Lung (tissue), 12 donors: ENCODE measurements around the gene SEPHS1. TPM values are rescaled to one million over a fixed set of nuclear protein-coding genes. Genes with fewer than 3 reads are reported as not detected.

Source experiments
- ATAC-seq: fragments of 200-7000 bp; cut with Tn5 transposase; one replicate; pipeline ENCODE4 v1.9.1; 2020; ENCODE audit warnings: moderate number of reproducible peaks; ENCODE audit not compliant: insufficient read depth, low FRiP score
- DNase-seq, 3 donors: peaks; one replicate each; pipeline ENCODE4 v3.0.0-alpha.2; 2013 to 2017
- H3K27ac ChIP-seq, 2 donors: one replicate each; pipeline ENCODE4 v1.5.1; 2013; ENCODE audit warnings: mild to moderate bottlenecking in 2 of 2, moderate library complexity in 2 of 2, control low read depth in 1 of 2, inconsistent platforms in 1 of 2, low read depth in 1 of 2, low read length in 1 of 2
- H3K27me3 ChIP-seq, 3 donors: one replicate each; pipeline ENCODE4 v1.5.1; 2013; ENCODE audit warnings: low read length in 2 of 3; ENCODE audit not compliant: control insufficient read depth in 3 of 3, insufficient read depth in 3 of 3
- H3K36me3 ChIP-seq, 4 donors: one replicate each; pipeline ENCODE4 v1.5.1; 2013; ENCODE audit warnings: low read length in 4 of 4, mild to moderate bottlenecking in 1 of 4, moderate library complexity in 1 of 4; ENCODE audit not compliant: control insufficient read depth in 4 of 4, insufficient read depth in 4 of 4
- H3K4me1 ChIP-seq, 5 donors: one replicate each; pipeline ENCODE4 v1.5.1; 2013; ENCODE audit warnings: low read length in 5 of 5, mild to moderate bottlenecking in 2 of 5, moderate library complexity in 1 of 5; ENCODE audit not compliant: control insufficient read depth in 5 of 5, insufficient read depth in 5 of 5
- H3K4me3 ChIP-seq: one replicate; pipeline ENCODE4 v1.5.1; 2013; ENCODE audit warnings: mild to moderate bottlenecking, control low read depth, moderate library complexity
- H3K9ac ChIP-seq, 2 donors: one replicate each; pipeline ENCODE4 v1.5.1; 2013; ENCODE audit warnings: low read length in 2 of 2, control low read depth in 1 of 2; ENCODE audit not compliant: insufficient read depth in 1 of 2
- H3K9me3 ChIP-seq, 4 donors: one replicate each; pipeline ENCODE4 v1.5.1; 2013; ENCODE audit warnings: low read length in 3 of 4, mild to moderate bottlenecking in 1 of 4, moderate library complexity in 1 of 4; ENCODE audit not compliant: control insufficient read depth in 4 of 4, insufficient read depth in 3 of 4
- CTCF ChIP-seq: IDR thresholded peaks from 2 replicates; pipeline ENCODE4 v1.5.1; 2012; ENCODE audit warnings: mild to moderate bottlenecking; ENCODE audit errors: control extremely low read depth, extremely low read depth
- WGBS, 2 donors: extraction: QIAGEN DNeasy Blood & Tissue Kit; methylation state at CpG; one replicate each; pipeline ENCODE4 v1.1.7; 2013; 5-methylcytosine and 5-hydroxymethylcytosine counted together
- polyA plus RNA-seq, 2 donors: library from polyadenylated mRNA; stranded (reverse); fragments of 200-250 nt; gene quantifications; one replicate each; pipeline ENCODE4 v1.2.1, GENCODE V29; 2013
- total RNA-seq, 2 donors: library from RNA; depleted of rRNA in 1 of 2; stranded (reverse); fragments of >200 nt in 1 of 2; gene quantifications; one replicate each; pipeline ENCODE4 v1.2.1, GENCODE V29; 2014 to 2021
- donor health status: control.
- donor health status: control.
- donor health status: Bipolar disorder and iron deficiency.
- donor health status: healthy.
- donor health status: DM: yes; HTN: yes; CAD: no.

Gene SEPHS1
- total and polyA plus RNA-seq, 4 donors = 19.5 to 47.3 (median 35.4) TPM

- H3K27me3 ChIP-seq = no peaks in the 10 kb centered on the region
- no peak overlapping the region for H3K27ac ChIP-seq
- no peak overlapping the region for H3K4me3 ChIP-seq
- WGBS, 2 donors = 76 to 79% methylated on average over 7 of the region's 7 CpGs
- no peak for ATAC-seq
- no peaks in the 10 kb centered on the region for H3K36me3 ChIP-seq
- no peak overlapping the region for H3K9ac ChIP-seq
- H3K4me1 ChIP-seq = no peaks in the 10 kb centered on the region
- H3K9me3 ChIP-seq = no peaks in the 10 kb centered on the region
- no peak for TF ChIP-seq CTCF
- DNase-seq = no peak
Observed at GRCh38 chr10:13360587-13360986, 12.5 kb upstream of the SEPHS1 start.

- no peak overlapping the region for H3K9ac ChIP-seq
- ATAC-seq (no peak), DNase-seq (no peak)
- H3K27ac ChIP-seq = no peak overlapping the region
- H3K4me3 ChIP-seq = no peak overlapping the region
- no peaks in the 10 kb centered on the region for H3K36me3 ChIP-seq
- H3K4me1 ChIP-seq = no peaks in the 10 kb centered on the region
- WGBS, 2 donors = 65 to 75% methylated on average over 4 of the region's 4 CpGs
- H3K9me3 ChIP-seq = no peaks in the 10 kb centered on the region
- TF ChIP-seq CTCF = no peak
- peaks cover 0 to 24% (median 19%) of the 10 kb centered on the region in 3 donors for H3K27me3 ChIP-seq
Observed at GRCh38 chr10:13356392-13356791, 8.3 kb upstream of the SEPHS1 start.

- ATAC-seq (no peak), DNase-seq (no peak)
- Histone ChIP-seq H3K4me1 (peaks cover 0 to 7% (median 0%) of the 10 kb centered on the region in 5 donors), H3K9me3 (no peaks in the 10 kb centered on the region), H3K4me3 (no peak overlapping the region), H3K27me3 (peaks cover 0 to 27% (median 22%) of the 10 kb centered on the region in 3 donors), H3K27ac (no peak overlapping the region), H3K36me3 (no peaks in the 10 kb centered on the region), H3K9ac (no peak overlapping the region)
- 89 to 91% methylated on average over 7 of the region's 7 CpGs for WGBS, 2 donors
- no peak for TF ChIP-seq CTCF
Observed at GRCh38 chr10:13354783-13355182, 6.7 kb upstream of the SEPHS1 start.

GRCh38 chr10:13352519-13352918 is 4.4 kb upstream of the SEPHS1 start:
- no peak overlapping the region for H3K9ac ChIP-seq
- WGBS, 2 donors = 49 to 50% methylated on average over 3 of the region's 3 CpGs
- no peak overlapping the region for H3K4me3 ChIP-seq
- H3K9me3 ChIP-seq = no peaks in the 10 kb centered on the region
- no peak overlapping the region for H3K27ac ChIP-seq
- no peaks in the 10 kb centered on the region for H3K36me3 ChIP-seq
- DNase-seq = no peak
- H3K27me3 ChIP-seq = peaks cover 0 to 27% (median 22%) of the 10 kb centered on the region in 3 donors
- no peak for TF ChIP-seq CTCF
- ATAC-seq = no peak
- H3K4me1 ChIP-seq = peaks cover 0 to 15% (median 4%) of the 10 kb centered on the region in 5 donors
